Astrocyte of the cerebellum (primary cell): Measurements from ENCODE around the gene SEC61G.

Experiments
- DNase-seq: peaks from one replicate; pipeline ENCODE4 v3.0.0-alpha.2; 2011; ENCODE audit warnings: low read depth
- H3K4me3 ChIP-seq: 2 replicates; pipeline ENCODE4 v1.5.1; 2011; ENCODE audit warnings: mild to moderate bottlenecking, low read depth, low read length, moderate library complexity
- CTCF ChIP-seq: IDR thresholded peaks from 2 replicates; pipeline ENCODE4 v1.5.1; 2012; ENCODE audit warnings: low read length, low read depth, moderate library complexity, mild to moderate bottlenecking; ENCODE audit errors: missing control alignments
- in situ Hi-C: cut with HindIII; loops from 2 replicates; pipeline ENCODE4 v1.10.0; 2017; ENCODE audit warnings: low sequenced_read_pairs

SEC61G gene

GRCh38 chr7:54758702-54759592 is at the start of gene SEC61G:
Gene SEC61G, minus strand, starts transcription at chr7:54759211. Its CDS starts 1,623 bp downstream, at chr7:54757588.
- no peak for TF ChIP-seq CTCF
- peak within 1 kb of the TSS; percentile 93 for H3K4me3 ChIP-seq
- in situ Hi-C loops: no loop called here
- peak; percentile 95 for DNase-seq

- no peak for TF ChIP-seq CTCF
- DNase-seq: no peak
Measured at GRCh38 chr7:54802841-54803240, 43.8 kb upstream of the SEC61G start.

GRCh38 chr7:54802114-54802513 is 43.1 kb upstream of the SEC61G start:
- DNase-seq: no peak
- no peak for TF ChIP-seq CTCF
- in situ Hi-C loops: loop anchor here (25.0 kb wide), 2 partner anchors 260 to 760 kb away; partner anchors contain the start of gene VOPP1
- no peak overlapping the region for H3K4me3 ChIP-seq

More at GRCh38 chr7:54802841-54803240, 43.8 kb upstream of the SEC61G start:
- H3K4me3 ChIP-seq: no peak overlapping the region
- in situ Hi-C loops: loop anchor here (25.0 kb wide), 2 partner anchors 259 to 759 kb away; partner anchors contain the start of gene VOPP1

- no peak overlapping the region for H3K4me3 ChIP-seq
- in situ Hi-C loops: loop anchor here (25.0 kb wide), 2 partner anchors 263 to 763 kb away; partner anchors contain the start of gene VOPP1
- DNase-seq: no peak
- TF ChIP-seq CTCF: no peak
Measured at GRCh38 chr7:54799792-54800191, 40.8 kb upstream of the SEC61G start.

- in situ Hi-C loops: no loop called here
- DNase-seq: no peak
- no peak for TF ChIP-seq CTCF
- no peak overlapping the region for H3K4me3 ChIP-seq
Measured at GRCh38 chr7:54798530-54798929, 39.5 kb upstream of the SEC61G start.

- no peak for TF ChIP-seq CTCF
- H3K4me3 ChIP-seq: no peak overlapping the region
- no peak for DNase-seq
- in situ Hi-C loops: no loop called here
Measured at GRCh38 chr7:54796853-54797252, 37.8 kb upstream of the SEC61G start.
